HFFc6 (cell line): Measurements from ENCODE around the gene RGS7. TPM values are rescaled to one million over a fixed set of nuclear protein-coding genes. Genes with fewer than 3 reads are reported as not detected.
"Not testable (repeated sequence)": the region's sequence is repeated elsewhere in the genome, so short reads cannot be mapped to it uniquely, and the experiment has no call there.

ENCODE experiments used
- DNase-seq: peaks from one replicate; pipeline ENCODE4 v3.0.0-alpha.2; 2018
- H3K27ac Mint-ChIP-seq: 2 replicates; pipeline ENCODE4 v1.8.0; 2020; ENCODE audit warnings: mild to moderate bottlenecking, mixed read lengths
- H3K27me3 Mint-ChIP-seq: 2 replicates; pipeline ENCODE4 v1.8.0; 2021; ENCODE audit warnings: mild to moderate bottlenecking, moderate library complexity, mixed read lengths; ENCODE audit not compliant: insufficient read depth
- H3K36me3 Mint-ChIP-seq: 2 replicates; pipeline ENCODE4 v1.8.0; 2021; ENCODE audit warnings: low read depth, mixed read lengths
- H3K4me1 Mint-ChIP-seq: 2 replicates; pipeline ENCODE4 v1.8.0; 2020; ENCODE audit warnings: low read depth, mixed read lengths
- H3K4me3 Mint-ChIP-seq: 2 replicates; pipeline ENCODE4 v1.8.0; 2020; ENCODE audit warnings: mild to moderate bottlenecking, moderate library complexity, mixed read lengths
- H3K9me3 Mint-ChIP-seq: 2 replicates; pipeline ENCODE4 v1.8.0; 2020; ENCODE audit warnings: mild to moderate bottlenecking, mixed read lengths
- CTCF ChIP-seq: fragments of 200-600 bp; sonication (generic); IDR thresholded peaks from 2 replicates; pipeline ENCODE4 v1.5.0; 2021; ENCODE audit warnings: antibody characterized with exemption, mild to moderate bottlenecking
- total RNA-seq, 6 experiments: library from RNA; stranded (reverse); fragmentation: NEBNext Ultra II Directional; extraction: Animal tissue kit (Norgen Biotek cat#: 25700); gene quantifications; 2 replicates in 1 of 6; 3 replicates in 5 of 6; pipeline ENCODE4 v1.2.3, GENCODE V29; 2021

Gene RGS7
- total RNA-seq, 6 experiments from 2014 or later = 1.5 to 2.4 (median 2.1) TPM

GRCh38 chr1:241145881-241146280, 211.1 kb downstream of the RGS7 start:
- Mint-ChIP-seq H3K27ac (no peak overlapping the region), H3K27me3 (peaks cover 6% of the 10 kb centered on the region)
- DNase-seq = no peak

GRCh38 chr1:241143765-241144442, 213.1 kb downstream of the RGS7 start:
- DNase-seq = no peak
- H3K4me3 Mint-ChIP-seq = peak overlapping the region; percentile 69; the same call in 1 of the 2 replicates
- no peak overlapping the region for H3K27ac Mint-ChIP-seq

More at GRCh38 chr1:241145881-241146280, 211.1 kb downstream of the RGS7 start:
- 0 out of 2 replicates have a peak, but pooled peaks cover 3% of the 10 kb centered on the region for H3K9me3 Mint-ChIP-seq
- peaks cover 7% of the 10 kb centered on the region; the same call in 1 of the 2 replicates for H3K4me1 Mint-ChIP-seq
- no peak for TF ChIP-seq CTCF
- no peak overlapping the region for H3K4me3 Mint-ChIP-seq
- H3K36me3 Mint-ChIP-seq = no peaks in the 10 kb centered on the region

GRCh38 chr1:241142493-241142892, 214.5 kb downstream of the RGS7 start:
- no peaks in the 10 kb centered on the region for H3K36me3 Mint-ChIP-seq
- 0 out of 2 replicates have a peak, but pooled peaks cover 3% of the 10 kb centered on the region for H3K9me3 Mint-ChIP-seq
- no peak for DNase-seq
- peaks cover 7% of the 10 kb centered on the region; the same call in 1 of the 2 replicates for H3K4me1 Mint-ChIP-seq
- peaks cover 5% of the 10 kb centered on the region for H3K27me3 Mint-ChIP-seq
- no peak overlapping the region for H3K4me3 Mint-ChIP-seq
- H3K27ac Mint-ChIP-seq = no peak overlapping the region
- TF ChIP-seq CTCF = no peak

More at GRCh38 chr1:241143765-241144442, 213.1 kb downstream of the RGS7 start:
- peaks cover 7% of the 10 kb centered on the region; the same call in 1 of the 2 replicates for H3K4me1 Mint-ChIP-seq
- no peak for TF ChIP-seq CTCF
- H3K27me3 Mint-ChIP-seq = peaks cover 7% of the 10 kb centered on the region
- H3K9me3 Mint-ChIP-seq = 0 out of 2 replicates have a peak, but pooled peaks cover 3% of the 10 kb centered on the region
- no peaks in the 10 kb centered on the region for H3K36me3 Mint-ChIP-seq

- not testable (repeated sequence) for DNase-seq, H3K9me3 Mint-ChIP-seq, H3K27me3 Mint-ChIP-seq, H3K36me3 Mint-ChIP-seq, H3K27ac Mint-ChIP-seq, H3K4me3 Mint-ChIP-seq, H3K4me1 Mint-ChIP-seq
These were observed 215.4 kb downstream of the RGS7 start for GRCh38 chr1:241141646-241142045.

GRCh38 chr1:241140670-241141069, 216.3 kb downstream of the RGS7 start:
- no peak overlapping the region for H3K27ac Mint-ChIP-seq
- DNase-seq = no peak
- peaks cover 2% of the 10 kb centered on the region for H3K27me3 Mint-ChIP-seq
- TF ChIP-seq CTCF = no peak
- 0 out of 2 replicates have a peak, but pooled peaks cover 3% of the 10 kb centered on the region for H3K9me3 Mint-ChIP-seq
- peaks cover 7% of the 10 kb centered on the region; the same call in 1 of the 2 replicates for H3K4me1 Mint-ChIP-seq
- H3K4me3 Mint-ChIP-seq = no peak overlapping the region
- no peaks in the 10 kb centered on the region for H3K36me3 Mint-ChIP-seq

GRCh38 chr1:241139047-241139446, 218.0 kb downstream of the RGS7 start:
- Mint-ChIP-seq H3K4me3 (no peak overlapping the region), H3K36me3 (no peaks in the 10 kb centered on the region), H3K9me3 (0 out of 2 replicates have a peak, but pooled peaks cover 3% of the 10 kb centered on the region), H3K4me1 (no peaks in the 10 kb centered on the region; the same call in 1 of the 2 replicates), H3K27me3 (peaks cover 2% of the 10 kb centered on the region), H3K27ac (no peak overlapping the region)
- DNase-seq = no peak
- TF ChIP-seq CTCF = no peak
